IMR-90 (cell line): ENCODE data around the gene PKP3. TPM values are rescaled to one million over a fixed set of nuclear protein-coding genes. Genes with fewer than 3 reads are reported as not detected.

ENCODE experiments used
- ATAC-seq: fragments of 200-7000 bp; cut with Tn5 transposase; 2 replicates; pipeline ENCODE4 v1.9.1; 2020; ENCODE audit warnings: low read depth, mild to moderate bottlenecking, moderate library complexity
- BruUV-seq: library from RNA; stranded (reverse); fragments of 400-500 nt; replicated peaks from 2 replicates; lab custom pipeline; 2021; lab: Mats Ljungman, UMichigan
- CTCF ChIA-PET: fragments of 300-600 bp; formaldehyde crosslinking; extraction: SDS; loops from one replicate; lab custom pipeline; 2021; ENCODE audit warnings: antibody characterized with exemption; lab: Yijun Ruan, JAX
- POLR2A ChIA-PET: fragments of 300-600 bp; sonication (Branson Sonifier 250); formaldehyde crosslinking; loops from one replicate; lab custom pipeline; 2022; ENCODE audit warnings: antibody characterized with exemption; ENCODE audit not compliant: unreplicated experiment; lab: Charles Lee
- DNase-seq: peaks from one replicate; pipeline ENCODE4 v3.0.0; 2013
- H2AFZ ChIP-seq: replicated peaks from 2 replicates; pipeline ENCODE3; 2013; ENCODE audit warnings: low read length, mild to moderate bottlenecking; ENCODE audit not compliant: poor library complexity
- H2AK5ac ChIP-seq: 2 replicates; pipeline ENCODE4 v1.6.1; 2013; ENCODE audit warnings: low read depth, low read length, inconsistent platforms
- H2AK9ac ChIP-seq: replicated peaks from 2 replicates; pipeline ENCODE3; 2013; ENCODE audit warnings: mild to moderate bottlenecking, low read depth, low read length, moderate library complexity; ENCODE audit not compliant: poor library complexity
- H2BK120ac ChIP-seq: 2 replicates; pipeline ENCODE4 v1.6.1; 2013; ENCODE audit warnings: low read depth, low read length, inconsistent platforms
- H2BK15ac ChIP-seq: 3 replicates; pipeline ENCODE4 v1.6.1; 2013; ENCODE audit warnings: low read depth, low read length, inconsistent platforms
- H2BK20ac ChIP-seq: 2 replicates; pipeline ENCODE4 v1.6.1; 2013; ENCODE audit warnings: low read depth, mild to moderate bottlenecking, inconsistent platforms, low read length, moderate library complexity
- H2BK5ac ChIP-seq: 2 replicates; pipeline ENCODE4 v1.6.1; 2013; ENCODE audit warnings: mild to moderate bottlenecking, low read depth, low read length, inconsistent platforms; ENCODE audit not compliant: poor library complexity, severe bottlenecking
- H3K14ac ChIP-seq: replicated peaks from 2 replicates; pipeline ENCODE4 v1.6.1; 2013; ENCODE audit warnings: low read depth, low read length, inconsistent platforms
- H3K18ac ChIP-seq: 2 replicates; pipeline ENCODE4 v1.6.1; 2013; ENCODE audit warnings: low read depth, low read length, control low read depth
- H3K23ac ChIP-seq: 2 replicates; pipeline ENCODE4 v1.6.1; 2013; ENCODE audit warnings: low read depth, low read length, inconsistent platforms
- H3K27ac ChIP-seq: 2 replicates; pipeline ENCODE4 v1.5.1; 2013; ENCODE audit warnings: mild to moderate bottlenecking, control low read depth, low read length; ENCODE audit not compliant: insufficient read depth
- H3K27me3 ChIP-seq: 2 replicates; pipeline ENCODE4 v1.6.1; 2013; ENCODE audit warnings: low read length; ENCODE audit not compliant: control insufficient read depth, insufficient read depth
- H3K36me3 ChIP-seq: 2 replicates; pipeline ENCODE4 v1.6.1; 2013; ENCODE audit warnings: low read length, mixed read lengths; ENCODE audit not compliant: control insufficient read depth, insufficient read depth
- H3K4ac ChIP-seq: 2 replicates; pipeline ENCODE4 v1.6.1; 2013; ENCODE audit warnings: low read depth, low read length, inconsistent platforms
- H3K4me1 ChIP-seq: 2 replicates; pipeline ENCODE4 v1.6.1; 2013; ENCODE audit warnings: low read length, mixed read lengths; ENCODE audit not compliant: control insufficient read depth, insufficient read depth
- H3K4me2 ChIP-seq: 2 replicates; pipeline ENCODE4 v1.6.1; 2013; ENCODE audit warnings: low read depth, mild to moderate bottlenecking, control low read depth, low read length, moderate library complexity
- H3K4me3 ChIP-seq: 2 replicates; pipeline ENCODE4 v1.5.1; 2013; ENCODE audit warnings: low read depth, mild to moderate bottlenecking, control low read depth, low read length, moderate library complexity; ENCODE audit not compliant: insufficient read depth
- H3K56ac ChIP-seq: 2 replicates; pipeline ENCODE4 v1.6.1; 2013; ENCODE audit warnings: low read length, inconsistent platforms; ENCODE audit not compliant: insufficient read depth; ENCODE audit errors: extremely low read depth
- H3K79me1 ChIP-seq, 2 experiments: 2 replicates each; pipeline ENCODE4 v1.6.1; 2013; ENCODE audit warnings: low read length in 2 of 2, inconsistent platforms in 1 of 2, low read depth in 1 of 2
- H3K9ac ChIP-seq: 2 replicates; pipeline ENCODE4 v1.6.1; 2013; ENCODE audit warnings: low read depth, low read length, control low read depth
- H3K9me1 ChIP-seq: 2 replicates; pipeline ENCODE4 v1.6.1; 2013; ENCODE audit warnings: low read length, inconsistent platforms; ENCODE audit not compliant: insufficient read depth
- H3K9me3 ChIP-seq: 2 replicates; pipeline ENCODE4 v1.6.1; 2013; ENCODE audit warnings: low read length; ENCODE audit not compliant: control insufficient read depth, insufficient read depth
- H4K20me1 ChIP-seq: 2 replicates; pipeline ENCODE4 v1.6.1; 2013; ENCODE audit warnings: low read length, inconsistent platforms; ENCODE audit not compliant: insufficient read depth
- H4K5ac ChIP-seq: 2 replicates; pipeline ENCODE4 v1.6.1; 2013; ENCODE audit warnings: mild to moderate bottlenecking, low read depth, low read length, control low read depth
- H4K8ac ChIP-seq, 2 experiments: 2 replicates each; pipeline ENCODE4 v1.6.1; 2013; ENCODE audit warnings: low read depth in 2 of 2, low read length in 2 of 2, control low read depth in 1 of 2, inconsistent platforms in 1 of 2
- H4K91ac ChIP-seq: 2 replicates; pipeline ENCODE4 v1.6.1; 2013; ENCODE audit warnings: low read depth, low read length, inconsistent platforms; ENCODE audit not compliant: insufficient read depth
- BHLHE40 ChIP-seq: fragments of 150-350 bp; IDR thresholded peaks from 2 replicates; pipeline ENCODE4 v1.6.1; 2016; ENCODE audit warnings: mild to moderate bottlenecking, low read depth, low read length
- CEBPB ChIP-seq: IDR thresholded peaks from 2 replicates; pipeline ENCODE4 v1.6.1; 2012; ENCODE audit warnings: low read depth, low read length, improper control_type of control experiment
- CHD1 ChIP-seq: IDR thresholded peaks from 2 replicates; pipeline ENCODE4 v1.6.1; 2012; ENCODE audit warnings: low read depth, low read length, improper control_type of control experiment
- CTCF ChIP-seq: conservative IDR thresholded peaks from 2 replicates; pipeline ENCODE4 v1.5.1; 2012; ENCODE audit warnings: mild to moderate bottlenecking, low read depth, low read length, improper control_type of control experiment
- ELK1 ChIP-seq: fragments of 150-350 bp; IDR thresholded peaks from 2 replicates; pipeline ENCODE4 v1.6.1; 2016; ENCODE audit warnings: low read depth, mild to moderate bottlenecking, low read length, moderate library complexity, borderline replicate concordance
- FOS ChIP-seq: fragments of 150-350 bp; IDR thresholded peaks from 2 replicates; pipeline ENCODE4 v1.6.1; 2016; ENCODE audit warnings: low read depth, low read length
- MAFK ChIP-seq: IDR thresholded peaks from 2 replicates; pipeline ENCODE4 v1.6.1; 2012; ENCODE audit warnings: low read depth, low read length, improper control_type of control experiment
- MXI1 ChIP-seq: IDR thresholded peaks from 2 replicates; pipeline ENCODE4 v1.6.1; 2012; ENCODE audit warnings: low read depth, mild to moderate bottlenecking, low read length, moderate library complexity, borderline replicate concordance
- NFE2L2 ChIP-seq: fragments of 150-350 bp; IDR thresholded peaks from 2 replicates; pipeline ENCODE4 v1.6.1; 2016; ENCODE audit warnings: low read depth, mild to moderate bottlenecking, low read length
- POLR2A ChIP-seq: IDR thresholded peaks from 2 replicates; pipeline ENCODE4 v1.6.1; 2012; ENCODE audit warnings: mild to moderate bottlenecking, low read depth, low read length
- RAD21 ChIP-seq: IDR thresholded peaks from 2 replicates; pipeline ENCODE4 v1.6.1; 2012; ENCODE audit warnings: low read length, improper control_type of control experiment
- RCOR1 ChIP-seq: IDR thresholded peaks from 2 replicates; pipeline ENCODE4 v1.6.1; 2012; ENCODE audit warnings: mild to moderate bottlenecking, low read length, improper control_type of control experiment; ENCODE audit not compliant: insufficient replicate concordance
- RFX5 ChIP-seq: IDR thresholded peaks from 2 replicates; pipeline ENCODE4 v1.8.0; 2012; ENCODE audit warnings: low read depth, mild to moderate bottlenecking, low read length, moderate library complexity
- SMC3 ChIP-seq: fragments of 150-350 bp; IDR thresholded peaks from 2 replicates; pipeline ENCODE4 v1.6.1; 2016; ENCODE audit warnings: low read depth, mild to moderate bottlenecking, antibody characterized with exemption, low read length, moderate library complexity
- USF2 ChIP-seq: fragments of 150-350 bp; IDR thresholded peaks from 2 replicates; pipeline ENCODE4 v1.6.1; 2017; ENCODE audit warnings: mild to moderate bottlenecking, antibody characterized with exemption, low read length, low read depth
- whole genome bisulfite sequencing, 2 experiments: methylation state at CpG; one replicate each; pipeline versions ENCODE4 v1.1.5 to v1.1.7; 2013; ENCODE audit warnings: missing lambda C conversion rate in 2 of 2; ENCODE audit not compliant: insufficient read length in 1 of 2; ENCODE audit errors: extremely low coverage in 2 of 2; 5-methylcytosine and 5-hydroxymethylcytosine counted together
- dilution Hi-C: fragments of 300-500 bp; cut with HindIII; formaldehyde crosslinking; loops from one replicate; pipeline ENCODE4 v1.14.3; 2018; ENCODE audit warnings: low sequenced_read_pairs; ENCODE audit not compliant: unreplicated experiment
- in situ Hi-C: fragments of 300-500 bp; cut with MboI; formaldehyde crosslinking; loops from 3 replicates; pipeline ENCODE4 v1.14.3; 2019; ENCODE audit warnings: low sequenced_read_pairs, inconsistent platforms, mixed read lengths
- intact Hi-C: fragments of 100-400 bp; cut with micrococcal nuclease; formaldehyde crosslinking; loops from 2 replicates; pipeline ENCODE4 v1.10.0; 2022
- polyA plus RNA-seq, 3 experiments: library from polyadenylated mRNA; depleted of rRNA; stranded (reverse); fragments of >200 nt; gene quantifications; 2 replicates each; pipeline ENCODE4 v1.2.3, GENCODE V29; 2012; ENCODE audit warnings: low replicate concordance in 1 of 3
- total RNA-seq: library from RNA; depleted of rRNA; stranded (reverse); fragments of >200 nt; gene quantifications from 2 replicates; pipeline ENCODE4 v1.2.3, GENCODE V29; 2012

Gene PKP3
- total and polyA plus RNA-seq, 2 of the 4 experiments (the other 2 are of a cell fraction): 1.5 to 2.2 TPM

- intact Hi-C loops (no loop called here), in situ Hi-C loops (no loop called here), dilution Hi-C loops (no loop called here)
- H3K9ac ChIP-seq: no peak overlapping the region
- no peaks in the 10 kb centered on the region for H4K20me1 ChIP-seq
- CTCF ChIA-PET: no interaction called here
- H4K5ac ChIP-seq: no peak overlapping the region
- H3K18ac ChIP-seq: no peak overlapping the region
- no peak overlapping the region for H3K27ac ChIP-seq
- H2AK9ac ChIP-seq: no peak overlapping the region
- no peaks in the 10 kb centered on the region for H3K36me3 ChIP-seq
- no peak overlapping the region for H3K4me3 ChIP-seq
- H3K4me1 ChIP-seq: peaks cover 14% of the 10 kb centered on the region
- no TSS peak for BruUV-seq
- H2AK5ac ChIP-seq: no peak overlapping the region
- no peaks in the 10 kb centered on the region for H3K79me1 ChIP-seq
- no peak overlapping the region for H3K4ac ChIP-seq
- ATAC-seq (no peak), DNase-seq (no peak)
- H2BK20ac ChIP-seq: no peak overlapping the region
- H3K4me2 ChIP-seq: no peak overlapping the region
- H2BK120ac ChIP-seq: no peak overlapping the region
- no peak overlapping the region for H2AFZ ChIP-seq
- WGBS, 2 experiments: 88% methylated on average over 13 of the region's 30 CpGs; no CpG with 5 or more reads in 1 of the 2 experiments
- H4K91ac ChIP-seq: no peak overlapping the region
- no peak overlapping the region for H3K23ac ChIP-seq
- POLR2A ChIA-PET: no interaction called here
- H3K14ac ChIP-seq: no peak overlapping the region
- H2BK5ac ChIP-seq: no peak overlapping the region
- H3K56ac ChIP-seq: no peak overlapping the region
- no peak overlapping the region for H2BK15ac ChIP-seq
- peaks cover 40% of the 10 kb centered on the region for H3K27me3 ChIP-seq
- no peaks in the 10 kb centered on the region for H3K9me3 ChIP-seq
- no peak overlapping the region for H4K8ac ChIP-seq
- H3K9me1 ChIP-seq: 0 out of 2 replicates have a peak, but pooled peaks cover 5% of the 10 kb centered on the region
- TF ChIP-seq SMC3: no peak
- TF ChIP-seq RCOR1: no peak
- TF ChIP-seq USF2: no peak
- no peak for TF ChIP-seq FOS
- no peak for TF ChIP-seq BHLHE40
- no peak for TF ChIP-seq RAD21
- no peak for TF ChIP-seq POLR2A
- TF ChIP-seq ELK1: no peak
- no peak for TF ChIP-seq CTCF
- TF ChIP-seq RFX5: no peak
- no peak for TF ChIP-seq MAFK
- no peak for TF ChIP-seq CHD1
- TF ChIP-seq CEBPB: no peak
- no peak for TF ChIP-seq NFE2L2
- no peak for TF ChIP-seq MXI1
Observed at GRCh38 chr11:418343-419247, 24.6 kb downstream of the PKP3 start.
